HG02840 (cell line): ENCODE results near the gene BSX.

Experiments used
- ATAC-seq: cut with Tn5 transposase; IDR thresholded peaks from one replicate; pipeline ENCODE4 v1.9.1; 2021; ENCODE audit warnings: mild to moderate bottlenecking, moderate library complexity, moderate number of reproducible peaks; ENCODE audit not compliant: unreplicated experiment, low FRiP score

The BSX gene

DNA sequence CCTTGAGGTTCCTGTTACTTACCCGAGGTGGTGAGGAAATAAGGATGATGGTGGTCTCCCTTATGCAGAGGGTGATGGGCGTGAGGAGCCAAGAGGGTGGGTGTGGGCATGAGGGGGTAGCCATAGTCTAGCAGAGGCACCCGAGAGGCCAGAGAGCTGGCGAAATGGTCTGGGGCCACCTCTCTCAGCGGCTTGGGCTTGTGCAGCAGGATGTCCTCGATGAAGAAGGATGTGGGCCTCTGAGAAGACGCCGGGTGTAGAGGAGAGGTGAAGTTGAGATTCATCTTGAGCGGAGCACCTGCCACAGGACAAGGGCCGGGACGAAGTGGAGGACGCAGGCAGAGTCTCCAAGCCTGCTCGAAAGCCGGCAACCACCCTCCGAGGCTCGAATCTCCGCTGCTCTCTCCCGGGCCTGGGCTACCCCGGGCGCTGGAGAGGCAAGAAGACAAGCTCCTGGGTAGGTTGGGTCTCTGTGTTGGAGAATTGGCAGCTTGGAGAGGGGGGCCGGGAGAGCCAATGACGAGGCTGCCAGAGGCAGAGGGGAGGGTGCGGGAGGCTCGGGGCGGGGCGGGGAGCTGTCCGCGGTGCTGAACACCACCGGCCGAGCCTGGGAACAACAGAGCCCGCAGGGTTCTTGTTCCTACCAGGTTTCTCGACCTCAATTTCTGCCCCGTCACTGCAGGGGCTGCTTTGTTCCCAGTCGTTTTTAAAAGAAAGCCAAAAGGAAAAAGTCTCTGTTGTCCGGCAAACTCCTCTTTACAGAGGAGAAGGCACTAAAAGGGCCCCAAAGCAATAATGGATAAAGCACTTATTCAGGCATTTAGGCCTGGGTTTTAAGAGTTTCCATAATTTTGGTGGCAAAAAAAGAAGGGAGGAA is at the start of gene BSX:
BSX (minus strand) TSS at position 447 of the 877 bp plus-strand sequence; CDS start at position 284, 163 bp downstream.
- ATAC-seq, result no peak

DNA sequence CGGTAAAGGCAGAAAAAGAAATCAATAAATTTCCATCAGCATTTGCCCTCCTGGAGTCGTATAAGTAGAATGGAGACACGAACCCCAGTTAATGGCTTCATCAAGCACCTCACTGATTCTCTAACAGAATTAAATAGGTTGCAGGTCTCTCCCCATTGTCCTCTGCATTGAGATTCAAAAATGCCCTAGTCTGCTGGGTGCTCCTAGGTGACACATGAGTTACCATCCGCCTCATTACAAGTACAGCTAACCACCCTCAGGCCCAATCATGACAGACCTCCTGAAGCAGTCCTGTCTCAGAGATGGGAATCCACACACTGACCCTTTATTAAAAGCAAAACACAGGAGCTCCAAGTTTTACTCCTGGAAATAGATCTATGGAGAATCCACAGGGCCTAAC is 48.9 kb upstream of the BSX start:
- ATAC-seq, result no peak

DNA sequence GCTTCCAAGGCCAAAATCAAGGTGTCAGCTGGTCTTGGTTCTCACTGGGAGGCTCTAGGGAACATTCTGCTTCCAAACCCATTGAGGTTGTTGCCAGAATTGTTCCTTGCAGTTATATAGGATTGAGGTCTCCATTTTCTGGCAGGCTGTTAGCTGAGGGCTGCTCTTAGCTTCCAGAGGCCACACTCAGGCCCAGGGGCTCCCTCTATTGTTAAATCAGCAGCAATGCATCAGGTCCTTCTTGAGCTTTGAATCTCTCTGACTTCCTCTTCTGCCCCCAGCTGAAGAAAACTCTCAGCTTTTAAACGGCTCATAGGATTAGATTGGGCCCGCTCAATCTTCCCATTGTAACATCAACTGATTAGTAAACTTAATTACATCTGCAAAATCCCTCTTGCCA is 39.3 kb upstream of the BSX start:
- ATAC-seq, result no peak

DNA sequence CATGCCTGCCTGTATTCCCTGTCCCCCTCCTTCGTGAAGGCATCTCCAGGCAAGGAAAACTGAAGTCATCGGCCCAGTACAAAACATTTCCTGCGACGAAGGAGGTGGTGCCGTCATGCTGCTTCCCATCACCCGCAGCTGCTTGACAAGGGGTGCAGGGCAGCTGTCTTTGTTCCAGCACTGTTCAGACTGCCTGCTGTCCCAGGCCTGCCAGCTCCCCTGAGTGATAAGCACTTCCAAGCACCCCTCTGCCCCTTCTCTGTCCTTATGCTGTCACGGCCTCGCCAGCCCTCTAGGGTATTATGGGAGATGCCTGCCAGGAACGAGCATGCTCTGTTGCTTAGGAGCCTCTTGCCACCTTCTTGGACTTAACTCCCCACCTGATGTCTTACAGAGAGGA is 37.1 kb upstream of the BSX start:
- ATAC-seq, result no peak

DNA sequence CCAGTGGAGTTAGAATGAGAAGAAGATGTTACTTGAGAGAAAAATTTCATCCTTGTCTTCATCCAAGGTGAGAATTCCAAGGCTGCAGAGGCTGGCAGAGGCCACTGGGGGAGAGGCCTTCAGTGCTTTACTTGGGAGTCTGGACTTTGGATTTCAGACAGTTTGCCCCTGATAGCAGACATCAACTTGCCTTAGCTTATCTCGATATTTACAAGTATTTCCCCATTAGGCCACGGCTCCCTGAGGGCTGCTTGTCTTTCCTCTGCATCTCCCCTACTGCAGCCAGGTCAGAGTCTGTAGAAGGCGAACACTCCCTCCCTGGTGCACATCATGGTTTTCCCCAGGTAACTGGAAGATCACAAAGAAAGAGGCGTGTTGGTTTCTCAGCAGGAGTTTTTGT is 29.9 kb upstream of the BSX start:
- no peak for ATAC-seq

DNA sequence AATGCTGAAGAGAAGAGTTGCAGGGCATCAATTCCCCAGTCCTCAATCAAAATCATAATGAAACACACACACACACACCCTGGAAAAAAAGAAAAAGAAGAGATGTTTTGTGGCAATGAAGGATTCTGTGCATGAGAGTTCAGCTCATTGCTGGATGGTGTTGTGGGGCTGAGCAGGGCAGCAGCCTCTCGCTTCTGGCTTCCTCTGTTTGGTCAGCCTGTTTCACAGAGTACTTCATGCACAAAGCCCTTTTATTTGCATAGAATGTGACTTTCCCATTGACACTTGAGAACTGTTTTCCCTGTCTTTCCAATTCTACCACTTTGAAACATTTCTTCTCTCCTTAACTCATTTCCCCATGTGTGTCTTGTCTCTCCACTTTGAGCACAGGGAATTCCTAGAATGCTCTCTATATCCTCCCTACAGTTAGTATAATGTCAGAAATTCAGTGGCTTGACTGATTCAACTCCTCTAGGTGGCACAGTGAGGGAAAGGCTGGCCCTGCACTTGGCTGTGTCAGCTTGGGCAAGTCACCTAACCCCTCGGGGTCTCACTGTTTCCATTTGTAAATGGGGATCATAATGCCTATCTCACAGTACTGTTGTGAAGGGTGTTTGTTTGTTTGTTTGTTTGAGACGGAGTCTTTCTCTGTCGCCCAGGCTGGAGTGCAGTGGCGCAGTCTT is 25.4 kb upstream of the BSX start:
- ATAC-seq, result no peak

DNA sequence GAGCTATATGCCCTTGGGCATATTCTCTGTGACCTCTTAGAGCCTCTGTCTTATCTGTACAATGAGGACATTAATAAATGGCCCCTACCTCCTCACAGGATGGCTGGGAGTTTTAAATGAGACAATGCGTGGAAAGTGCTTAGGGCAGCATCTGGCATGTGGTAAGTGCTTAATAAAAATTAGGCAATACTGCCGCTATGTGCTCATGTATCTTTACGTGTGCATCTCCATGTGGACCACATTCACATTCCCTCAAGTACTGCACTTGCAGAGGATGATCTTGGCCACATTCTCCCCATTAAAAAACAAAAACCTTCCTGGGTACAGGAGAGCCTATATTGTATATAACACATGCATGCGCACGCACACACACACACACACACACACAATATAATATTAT is 19.1 kb upstream of the BSX start:
- no peak for ATAC-seq

DNA sequence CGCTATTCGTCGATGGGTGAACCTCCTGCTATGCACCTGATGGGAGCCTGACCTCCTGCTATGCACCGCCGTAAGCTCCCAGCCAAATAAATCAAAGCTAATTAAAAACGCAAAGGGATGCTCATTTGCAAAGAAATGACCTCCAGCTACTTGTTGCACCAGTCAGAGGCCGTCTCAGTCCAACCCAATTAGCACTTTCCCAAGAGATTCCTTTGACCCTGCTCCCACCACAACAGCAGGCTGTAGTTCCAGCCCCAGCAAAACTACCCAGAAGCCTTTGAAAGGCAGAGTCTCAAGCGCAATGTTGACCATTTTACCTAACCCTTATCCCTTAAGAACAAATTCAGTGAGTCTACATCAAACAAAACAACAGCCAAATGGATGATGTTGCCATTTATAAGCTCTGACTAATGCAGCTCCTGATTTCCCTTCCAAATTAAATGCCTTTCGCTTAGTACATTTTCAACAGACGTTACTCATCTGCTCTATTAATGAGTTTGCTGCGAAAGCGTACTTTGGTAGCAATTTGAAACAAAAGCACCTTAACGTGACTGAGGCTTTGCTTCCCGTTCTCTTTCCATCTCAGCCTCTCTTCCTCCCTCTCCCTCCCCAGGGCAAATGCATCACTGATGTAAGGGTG is 17.2 kb upstream of the BSX start:
- no peak for ATAC-seq

DNA sequence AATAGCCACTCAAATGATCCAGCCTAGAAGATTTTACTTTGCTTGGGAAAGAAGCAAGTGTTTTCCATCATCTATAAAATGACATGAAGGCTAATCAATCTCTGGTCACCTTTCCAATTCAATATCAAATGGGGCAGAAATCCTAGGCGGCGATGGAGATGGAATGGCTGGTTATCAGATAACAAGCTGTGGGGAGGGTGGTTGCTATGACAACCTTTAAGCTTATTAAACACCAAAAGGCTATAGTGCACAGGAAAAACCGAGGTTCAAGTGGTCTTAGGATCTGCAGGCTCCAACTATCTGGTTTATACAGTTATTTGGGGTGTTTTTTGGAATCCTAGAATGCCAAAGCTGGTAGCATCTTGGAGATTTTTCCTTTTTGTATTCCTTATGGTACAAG is 13.9 kb upstream of the BSX start:
- ATAC-seq, result no peak

DNA sequence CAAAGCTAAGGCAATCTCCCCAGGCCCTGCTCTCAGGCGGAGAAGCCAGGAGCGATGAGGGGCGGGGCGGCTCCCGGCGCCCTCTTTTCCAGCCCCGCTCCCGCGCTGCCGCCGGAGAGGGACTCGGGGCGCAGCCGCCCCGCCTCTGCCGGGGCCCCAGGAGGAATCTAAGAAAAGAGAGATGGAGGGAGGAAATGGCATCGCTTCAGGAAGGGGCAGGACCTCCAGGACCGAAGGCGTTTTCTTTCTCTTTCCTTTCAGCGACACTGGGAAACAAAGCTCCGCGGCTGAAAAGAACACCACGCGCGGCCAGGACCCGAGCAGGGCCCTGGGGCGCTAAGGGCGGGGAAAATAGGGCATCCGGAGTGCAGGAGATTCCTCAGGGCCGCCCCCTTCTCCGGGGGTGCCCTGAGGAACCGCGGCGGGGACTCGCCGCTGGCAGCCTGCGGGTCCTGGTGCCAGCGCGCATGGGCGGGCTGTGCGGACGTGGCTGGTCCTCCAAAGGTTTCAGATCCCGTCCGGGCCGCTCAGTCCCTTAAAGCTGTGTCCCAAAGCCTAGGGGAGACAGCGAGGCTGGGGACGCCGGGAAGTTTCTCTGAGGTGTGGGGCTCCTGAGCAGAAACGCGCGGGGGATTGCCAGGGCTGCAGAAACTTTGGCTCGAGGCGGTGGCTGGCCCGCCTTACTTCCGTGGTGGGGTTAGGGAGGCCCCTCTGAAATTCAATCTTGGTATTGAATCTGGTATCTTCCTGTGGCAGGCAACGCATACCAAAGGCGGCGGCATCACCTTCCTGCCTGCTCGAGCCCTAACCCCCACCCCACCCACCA is 2.8 kb upstream of the BSX start:
- no peak for ATAC-seq

DNA sequence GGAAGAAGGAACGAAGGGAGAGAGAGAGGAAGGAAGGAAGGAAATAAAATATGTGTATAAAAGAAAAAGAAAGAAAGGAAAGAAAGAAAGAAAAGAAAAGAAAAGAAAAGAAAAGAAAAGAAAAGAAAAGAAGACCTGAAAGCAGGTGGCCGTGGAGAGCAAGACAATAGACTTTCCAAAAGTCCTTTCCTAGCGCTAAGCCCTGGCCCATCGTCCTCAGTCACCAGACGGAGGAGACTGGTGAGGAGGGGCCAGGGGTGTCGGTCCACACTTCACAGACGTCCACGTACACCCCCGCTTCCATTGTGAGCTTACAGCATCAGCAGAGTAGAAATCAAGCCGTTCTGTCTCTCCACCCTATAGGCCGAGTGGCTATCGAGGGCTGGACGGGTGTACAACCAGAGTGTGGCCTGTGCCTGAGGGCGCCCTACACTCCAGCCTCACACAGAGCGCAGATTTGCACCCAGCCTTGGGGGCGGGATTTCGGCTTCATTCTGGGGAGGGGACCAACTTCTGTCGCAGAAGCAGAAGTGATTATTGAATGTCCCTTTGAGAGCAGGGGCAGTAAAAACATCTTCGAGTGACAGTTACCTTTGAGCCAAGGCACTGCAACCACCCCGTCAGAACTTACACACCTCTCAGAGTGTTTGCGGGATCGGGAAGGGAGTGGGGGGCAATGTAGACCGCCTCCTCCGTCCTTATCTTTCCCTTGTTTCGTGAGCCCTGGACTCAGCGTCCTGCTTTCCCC is 2.0 kb upstream of the BSX start:
- ATAC-seq, result no peak

DNA sequence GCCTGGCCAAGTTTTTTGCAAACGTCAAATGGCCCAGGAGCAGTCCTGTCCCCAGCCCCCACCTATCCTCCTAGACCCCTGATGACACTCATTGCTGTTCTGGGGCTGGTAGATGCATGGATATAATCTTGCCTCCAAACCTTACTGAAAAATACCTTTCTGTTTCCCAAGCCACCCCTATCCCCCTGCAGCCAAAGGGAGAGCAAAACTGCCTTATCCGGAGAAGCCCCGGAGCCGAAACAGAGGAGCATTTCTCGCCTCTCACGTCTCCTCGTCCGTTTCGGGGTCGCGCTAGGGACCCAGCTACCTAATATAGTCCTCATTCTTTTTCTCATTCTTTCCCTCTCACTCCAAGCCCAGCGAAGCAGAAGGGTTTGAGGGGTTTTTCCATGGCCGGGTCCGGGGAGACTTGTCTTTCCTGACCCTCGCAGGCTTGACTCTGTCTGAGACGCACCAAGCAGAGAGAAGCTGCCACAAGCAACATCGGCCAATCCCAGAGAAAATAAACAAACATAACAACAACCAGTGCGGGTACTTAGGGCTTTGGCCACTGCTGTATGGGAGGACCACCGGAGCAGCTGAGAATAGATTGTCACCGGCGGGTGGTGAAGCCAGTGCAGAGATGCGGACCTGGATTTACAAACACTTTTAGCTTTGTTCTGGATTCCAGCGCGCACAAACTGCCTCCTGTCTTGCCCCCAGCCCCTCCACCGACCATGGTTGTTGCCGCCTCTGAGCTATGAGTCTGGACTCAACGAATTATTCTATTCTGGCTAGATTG is 1.6 kb downstream of the BSX start:
- ATAC-seq, result no peak

DNA sequence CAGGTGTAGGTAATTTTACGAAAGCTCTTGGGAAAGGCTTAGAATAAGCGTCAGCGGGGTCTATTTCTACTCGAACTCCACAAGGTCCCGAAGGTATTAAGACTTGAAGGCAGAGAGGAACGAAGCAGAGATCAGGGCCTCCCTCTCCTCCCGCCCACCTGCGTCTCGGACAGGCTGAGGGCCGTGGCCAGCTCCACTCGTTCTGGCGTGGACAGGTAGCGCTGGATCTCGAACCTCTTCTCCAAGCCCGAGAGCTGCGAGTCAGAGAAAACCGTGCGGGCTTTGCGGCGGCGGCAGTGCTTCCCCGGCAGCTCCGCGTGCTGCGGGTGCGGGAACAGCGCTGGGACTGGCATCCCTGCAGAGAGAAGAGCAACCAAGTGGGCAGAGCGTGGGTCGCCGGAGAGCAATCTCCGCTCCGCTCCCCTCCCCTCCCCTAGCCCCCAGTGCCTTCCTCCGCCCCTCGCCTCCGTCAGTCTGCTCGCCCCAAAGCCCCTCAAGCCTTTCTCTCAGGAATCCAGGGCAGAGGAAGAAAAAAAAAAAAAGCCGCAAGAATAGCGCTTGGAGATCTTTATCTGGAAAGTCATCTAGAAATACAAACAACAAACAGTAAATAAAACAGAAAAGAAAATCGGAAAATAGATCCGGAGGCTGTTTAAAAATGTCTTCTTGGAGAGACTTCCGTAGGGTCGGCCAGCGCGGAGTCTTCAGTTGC is 2.4 kb downstream of the BSX start:
- ATAC-seq, result no peak

DNA sequence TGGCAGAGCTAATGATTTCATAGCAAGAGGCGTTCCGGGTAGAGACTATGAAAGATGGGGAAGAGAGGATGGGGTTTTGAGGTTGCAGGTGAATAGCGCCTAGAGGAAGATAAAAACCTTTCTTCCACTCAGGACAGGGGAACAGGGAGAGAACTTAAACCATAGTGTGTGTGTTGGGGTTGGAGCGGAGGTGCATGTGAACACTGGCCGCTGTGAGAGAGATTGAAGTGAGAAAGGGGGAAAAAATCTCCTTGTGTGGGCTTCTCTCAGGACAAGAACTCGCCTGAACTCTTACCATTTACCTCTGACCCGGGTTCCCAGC is 3.4 kb downstream of the BSX start:
- ATAC-seq, result no peak

DNA sequence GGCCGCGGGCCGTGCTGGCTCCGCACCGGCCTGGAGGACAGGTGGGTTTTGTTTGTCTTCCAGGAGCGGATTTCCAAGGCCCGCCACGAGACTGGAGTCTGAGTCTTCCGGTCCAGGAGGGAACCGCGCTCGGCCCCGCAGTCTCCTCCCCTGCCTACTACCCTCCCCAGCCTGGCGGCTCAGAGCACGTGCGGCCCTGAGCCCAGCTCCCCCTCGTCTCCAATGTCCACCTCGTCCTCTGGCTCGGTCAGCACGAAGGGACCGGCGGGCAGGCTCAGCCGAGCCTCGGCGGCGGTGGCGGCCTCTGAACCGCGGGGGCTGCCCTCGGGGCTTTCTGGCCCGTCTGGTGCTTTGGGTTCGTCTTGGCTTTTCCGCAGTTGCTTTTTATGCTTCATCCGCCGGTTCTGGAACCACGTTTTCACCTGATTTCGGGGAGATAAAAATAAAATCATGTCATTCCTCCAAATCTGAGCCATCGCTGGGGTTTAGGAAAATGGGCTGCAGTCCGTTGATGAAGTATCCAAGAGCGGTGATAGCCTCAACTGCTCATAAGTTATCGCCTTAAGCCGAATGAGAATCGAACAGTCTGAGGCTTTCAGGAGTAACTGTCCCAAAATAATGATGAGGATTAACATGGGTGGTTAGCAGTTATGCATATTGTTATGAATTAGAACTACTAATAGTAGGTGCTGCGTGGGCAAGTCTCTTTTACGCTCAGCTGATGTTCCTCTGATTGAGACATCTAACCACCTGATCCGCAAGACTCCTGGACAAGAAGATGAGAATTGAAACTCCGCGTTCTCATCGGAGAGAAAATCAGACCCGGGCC is 4.0 kb downstream of the BSX start:
- ATAC-seq, result no peak

DNA sequence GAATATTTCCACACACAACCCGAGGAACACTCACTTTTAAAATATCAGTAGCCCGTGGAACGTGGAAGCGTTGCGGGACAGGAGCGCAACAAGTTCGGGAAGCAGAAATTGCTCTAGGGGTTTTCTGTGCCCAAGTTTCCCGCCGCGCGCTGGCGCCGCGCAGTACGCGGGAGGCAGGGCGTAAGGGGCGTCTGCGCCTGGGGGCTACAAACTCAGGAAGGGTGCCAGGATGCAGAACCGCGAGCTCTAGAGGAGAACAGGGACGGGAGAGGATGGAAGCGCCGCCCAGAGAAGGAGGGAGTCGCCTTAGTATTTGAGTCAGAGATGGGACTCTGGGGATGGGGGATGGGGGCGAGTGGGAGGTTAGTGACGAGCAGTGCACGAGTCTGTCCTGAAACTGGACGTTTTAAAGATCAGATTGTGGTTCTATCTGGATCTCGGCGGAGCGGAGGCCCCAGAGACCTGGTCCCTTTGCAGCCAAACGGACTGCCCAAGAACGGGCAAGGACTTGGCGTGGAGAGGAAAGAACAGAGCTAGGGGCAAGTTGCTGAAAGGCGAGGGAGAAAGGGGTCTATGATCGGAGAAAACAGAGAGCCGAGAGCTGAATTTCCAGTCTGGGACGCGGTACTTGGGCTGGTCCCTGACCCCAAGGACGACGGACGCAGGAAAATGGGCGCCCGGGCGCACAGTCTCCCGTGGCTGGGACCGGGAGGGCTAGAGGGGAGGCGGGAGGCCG is 4.7 kb downstream of the BSX start:
- ATAC-seq, result no peak

DNA sequence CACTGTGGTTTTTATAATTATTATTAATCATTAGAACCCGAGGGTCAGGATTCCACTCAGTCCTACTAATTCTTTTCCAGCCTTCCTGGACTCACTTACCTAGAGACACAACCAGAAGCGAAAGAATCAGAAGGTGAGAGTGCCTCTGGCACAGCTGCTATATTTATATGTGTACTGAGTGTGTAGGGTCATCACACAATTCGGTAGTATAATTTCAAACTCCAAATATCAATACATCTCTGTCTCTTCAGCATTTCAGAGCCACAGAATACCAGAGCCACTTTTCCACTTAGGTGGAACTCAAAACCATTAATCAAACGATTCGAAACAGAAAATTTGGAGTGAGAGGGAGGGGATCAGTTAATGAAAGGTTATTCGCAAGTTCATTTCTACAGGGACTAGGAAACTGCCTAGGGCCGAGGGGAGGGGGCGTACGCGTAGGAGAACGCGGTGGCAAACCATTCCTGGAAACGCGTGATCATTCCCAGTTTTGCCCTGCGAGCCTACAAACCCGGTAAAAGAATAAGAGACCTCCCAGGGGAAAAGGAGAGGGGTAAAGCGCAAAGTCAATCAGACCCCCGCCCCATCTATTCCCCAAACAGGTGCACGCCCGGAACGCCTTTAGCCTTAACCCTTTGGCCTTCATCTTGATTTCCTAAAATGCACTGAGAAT is 5.4 kb downstream of the BSX start:
- no peak for ATAC-seq
